Renal cortex interstitium (tissue), 11 donors: ENCODE results near the gene NMNAT1. TPM values are rescaled to one million over a fixed set of nuclear protein-coding genes. Genes with fewer than 3 reads are reported as not detected.
"Not testable (repeated sequence)": the region's sequence is repeated elsewhere in the genome, so short reads cannot be mapped to it uniquely, and the experiment has no call there.

ENCODE experiments used
- DNase-seq, 11 donors: peaks; one replicate each; pipeline ENCODE4 v3.0.0-alpha.2; 2013; ENCODE audit warnings: low read depth in 9 of 11, low spot score in 4 of 11; ENCODE audit errors: extremely low read depth in 1 of 11
- polyA plus RNA-seq, 3 donors: library from polyadenylated mRNA; unstranded; fragments of 120-200 nt; gene quantifications; one replicate each; pipeline ENCODE4 v1.2.1, GENCODE V29; 2013; ENCODE audit not compliant: insufficient read length in 3 of 3

NMNAT1 gene
- polyA plus RNA-seq, 3 donors, result 21.5 to 23.9 (median 22.0) TPM

GRCh38 chr1:9993561-9994075 lies 50.3 kb downstream of the NMNAT1 start:
- DNase-seq, result no peak

GRCh38 chr1:9996624-9997582 lies 53.6 kb downstream of the NMNAT1 start, which contains the start of gene RBP7:
TSS of gene RBP7 (plus strand) at chr1:9997228. CDS start at chr1:9997259, 31 bp downstream.
- no peak for DNase-seq

DNA sequence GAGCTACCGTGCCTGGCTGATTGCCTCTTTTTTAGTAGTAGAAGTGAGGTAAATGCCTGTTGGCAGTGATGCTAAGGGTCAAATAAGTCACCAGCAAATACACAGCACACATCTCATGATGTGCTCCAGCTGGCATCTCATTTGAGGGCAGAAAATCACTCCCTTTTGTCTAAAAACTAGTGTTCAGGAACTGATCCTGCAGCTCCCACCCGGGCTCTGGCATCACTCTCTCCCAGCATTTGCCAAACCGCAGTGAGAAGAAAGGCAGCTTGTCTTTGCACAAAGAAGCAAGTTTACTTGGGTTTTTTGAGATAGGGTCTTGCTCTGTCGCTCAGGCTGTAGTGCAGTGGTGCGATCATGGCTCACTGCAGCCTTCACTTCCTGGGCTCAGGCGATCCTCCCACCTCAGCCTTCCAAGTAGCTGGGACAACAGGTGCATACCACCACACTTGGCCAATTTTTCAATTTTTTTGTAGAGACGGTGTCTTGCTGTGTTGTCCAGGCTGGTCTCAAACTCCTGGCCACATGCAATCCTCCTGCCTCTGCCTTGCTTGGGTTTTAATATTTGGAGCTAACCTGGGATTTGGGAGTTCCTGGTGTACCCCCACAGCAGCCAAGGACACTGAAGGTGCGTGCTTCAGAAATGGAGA lies 57.9 kb downstream of the NMNAT1 start:
- DNase-seq, result no peak

DNA sequence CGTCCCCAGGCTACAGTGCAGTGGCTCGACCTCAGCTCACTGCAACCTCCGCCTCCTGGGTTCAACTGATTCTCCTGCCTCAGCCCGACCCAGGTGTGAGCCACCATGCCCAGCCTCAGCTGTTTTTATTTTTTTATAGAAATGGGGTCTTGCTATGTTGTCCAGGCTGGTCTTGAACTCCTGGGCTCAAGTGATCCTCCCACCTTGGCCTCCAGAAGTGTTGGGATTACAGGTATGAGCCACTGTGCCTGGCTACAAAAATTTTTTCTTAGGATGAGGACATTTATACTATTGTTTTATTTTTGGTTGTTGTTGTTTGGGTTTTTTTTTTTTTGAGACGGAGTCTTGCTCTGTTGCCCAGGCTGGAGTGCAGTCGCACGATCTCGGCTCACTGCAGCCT lies 62.0 kb downstream of the NMNAT1 start:
- not testable (repeated sequence) for DNase-seq

GRCh38 chr1:10007169-10007568 lies 63.9 kb downstream of the NMNAT1 start:
- no peak for DNase-seq

DNA sequence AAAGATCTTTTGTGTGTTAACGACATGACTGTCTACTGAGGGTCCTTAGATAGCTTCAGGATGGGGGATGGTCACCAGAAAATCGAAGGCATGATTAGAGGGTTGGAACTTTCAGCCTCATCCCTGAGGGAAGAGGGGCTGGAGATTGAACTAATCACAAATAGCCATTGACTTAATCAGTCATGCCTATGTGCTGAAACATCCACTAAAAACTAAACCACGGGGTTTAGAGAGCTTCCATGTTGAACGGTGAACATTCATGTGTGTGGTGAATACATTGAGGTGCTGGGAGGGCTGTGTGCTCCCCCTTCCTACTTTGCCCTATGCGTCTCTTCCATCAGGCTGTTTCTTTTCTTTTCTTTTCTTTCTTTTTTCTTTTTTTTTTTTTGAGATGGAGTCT lies 70.7 kb downstream of the NMNAT1 start:
- no peak for DNase-seq

DNA sequence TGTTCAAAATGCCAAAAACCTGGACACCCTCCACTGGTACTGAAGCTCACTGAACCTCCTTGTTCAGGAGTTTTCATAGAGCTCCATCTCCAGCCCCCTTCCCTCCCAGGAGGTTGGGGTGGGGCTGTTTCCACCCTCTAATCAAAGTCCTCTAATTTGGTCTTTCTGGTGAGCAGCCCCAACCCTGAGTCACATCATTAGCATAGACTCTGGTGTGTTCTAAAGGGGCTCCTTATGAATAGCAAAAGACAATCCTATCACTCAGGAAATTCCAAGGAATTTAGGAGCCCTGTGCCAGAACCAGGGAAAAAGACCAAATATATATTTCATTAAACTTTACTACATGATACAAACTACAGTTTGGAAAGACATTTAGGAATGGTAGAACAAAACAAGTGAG lies 76.3 kb downstream of the NMNAT1 start:
- no peak for DNase-seq

DNA sequence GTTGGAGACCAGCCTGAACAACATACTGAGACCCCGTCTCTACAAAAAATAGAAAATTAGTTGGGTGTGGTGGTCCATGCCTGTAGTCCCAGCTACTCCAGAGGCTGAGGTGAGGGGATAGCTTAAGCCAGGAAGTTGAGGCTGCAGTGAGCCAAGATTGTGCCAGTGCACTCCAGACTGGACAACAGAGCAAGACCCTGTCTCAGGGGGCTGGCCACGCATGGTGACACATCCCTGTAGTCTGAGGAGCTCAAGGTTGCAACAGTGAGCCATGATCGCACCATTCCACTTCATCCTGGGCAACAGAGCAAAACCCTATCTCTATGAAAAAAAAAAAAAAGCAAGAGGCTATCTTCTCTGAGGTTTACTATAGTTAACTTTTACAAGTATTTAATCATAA lies 76.8 kb downstream of the NMNAT1 start:
- DNase-seq, result no peak

- not testable (repeated sequence) for DNase-seq
Observed at GRCh38 chr1:10020678-10021077, 77.4 kb downstream of the NMNAT1 start.

GRCh38 chr1:10021992-10022391 lies 78.7 kb downstream of the NMNAT1 start:
- not testable (repeated sequence) for DNase-seq

DNA sequence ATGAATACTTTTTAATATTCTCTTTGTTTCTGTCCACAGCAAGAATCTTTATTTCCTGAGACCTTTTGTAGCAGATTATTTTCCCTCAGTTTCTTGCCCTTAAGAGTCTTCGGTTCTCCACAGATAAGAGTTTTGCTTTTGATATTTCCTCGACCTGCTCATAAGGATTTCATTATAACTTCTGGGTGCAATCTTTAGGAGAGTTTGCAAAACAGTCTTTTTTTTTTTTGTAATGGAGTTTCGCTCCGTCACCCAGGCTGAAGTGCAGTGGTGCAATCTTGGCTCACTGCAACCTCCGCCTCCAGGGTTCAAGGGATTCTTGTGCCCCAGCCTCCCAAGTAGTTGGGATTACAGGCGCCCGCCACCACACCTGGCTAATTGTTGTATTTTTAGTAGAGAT lies 79.4 kb downstream of the NMNAT1 start:
- no peak for DNase-seq

DNA sequence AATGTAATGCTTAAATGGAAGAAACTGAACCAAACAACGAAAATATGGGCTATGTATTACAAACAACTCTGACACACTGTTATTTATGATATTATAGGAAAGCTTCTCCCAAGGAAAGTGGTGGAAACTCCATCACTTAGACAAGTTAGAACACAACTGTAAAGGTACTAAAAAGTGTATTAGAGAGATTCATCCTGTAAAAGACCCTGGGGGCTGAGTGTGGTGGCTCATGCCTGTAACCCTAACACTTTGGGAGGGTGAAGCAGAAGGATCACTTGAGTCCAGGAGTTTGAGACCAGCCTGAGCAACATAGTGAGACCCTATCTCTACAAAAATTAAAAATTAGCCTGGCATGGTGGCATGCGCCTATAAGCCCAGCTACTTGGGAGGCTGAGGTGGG lies 82.1 kb downstream of the NMNAT1 start:
- DNase-seq, result no peak

DNA sequence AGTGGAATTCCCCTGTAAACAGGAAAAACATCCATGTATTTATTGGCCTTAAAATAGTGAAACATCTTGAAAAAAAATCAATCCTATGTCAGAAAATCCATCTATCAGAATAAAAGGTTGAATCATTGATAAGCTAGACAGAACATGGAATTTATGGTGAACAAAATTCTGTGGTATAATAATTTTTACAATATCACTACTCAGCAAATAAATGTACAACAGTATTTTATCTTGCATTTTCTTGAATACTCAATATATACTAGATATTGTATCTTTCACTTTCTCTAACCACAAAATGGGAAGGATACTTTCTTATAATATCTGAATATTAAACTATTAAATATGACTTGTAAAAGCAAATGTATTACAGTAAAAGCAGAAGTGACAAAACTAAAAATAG lies 83.8 kb downstream of the NMNAT1 start:
- no peak for DNase-seq

DNA sequence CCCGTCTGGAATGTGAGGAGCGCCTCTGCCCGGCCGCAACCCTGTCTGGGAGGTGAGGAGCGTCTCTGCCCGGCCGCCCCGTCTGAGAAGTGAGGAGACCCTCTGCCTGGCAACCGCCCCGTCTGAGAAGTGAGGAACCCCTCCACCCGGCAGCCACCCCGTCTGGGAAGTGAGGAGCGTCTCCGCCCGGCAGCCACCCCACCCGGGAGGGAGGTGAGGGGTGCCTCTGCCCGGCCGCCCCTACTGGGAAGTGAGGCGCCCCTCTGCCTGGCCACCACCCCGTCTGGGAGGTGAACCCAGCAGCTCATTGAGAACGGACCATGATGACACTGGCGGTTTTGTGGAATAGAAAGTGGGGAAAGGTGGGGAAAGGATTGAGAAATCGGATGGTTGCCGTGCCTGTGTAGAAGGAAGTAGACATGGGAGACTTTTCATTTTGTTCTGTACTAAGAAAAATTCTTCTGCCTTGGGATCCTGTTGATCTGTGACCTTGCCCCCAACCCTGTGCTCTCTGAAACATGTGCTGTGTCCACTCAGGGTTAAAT lies 85.8 kb downstream of the NMNAT1 start:
- DNase-seq, result not testable (repeated sequence)

DNA sequence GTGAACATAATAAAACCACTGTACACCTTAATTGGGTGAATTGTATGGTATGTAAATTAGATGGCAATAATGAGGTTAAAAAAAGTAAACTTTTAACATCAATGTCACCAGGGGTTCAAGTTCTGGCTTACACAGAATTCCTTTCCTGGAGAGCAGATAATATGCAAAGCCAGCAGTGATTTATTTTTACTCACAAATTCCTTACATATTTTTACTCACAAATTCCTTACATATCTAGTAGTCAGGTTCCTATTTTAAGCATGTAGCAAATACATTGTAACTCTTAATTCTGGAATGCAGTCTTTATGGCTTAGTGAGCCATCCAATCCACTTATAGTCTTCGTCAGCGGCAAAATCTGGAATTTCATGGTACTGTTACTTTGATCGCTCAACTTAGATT lies 88.2 kb downstream of the NMNAT1 start:
- no peak for DNase-seq

- peak; percentile 93 to 99 (median 98) for DNase-seq
Observed at GRCh38 chr1:10032590-10033358, 89.5 kb downstream of the NMNAT1 start, which contains the start of gene UBE4B. TSS of gene UBE4B (plus strand) at chr1:10032958. CDS start at chr1:10033671, 713 bp downstream.

DNA sequence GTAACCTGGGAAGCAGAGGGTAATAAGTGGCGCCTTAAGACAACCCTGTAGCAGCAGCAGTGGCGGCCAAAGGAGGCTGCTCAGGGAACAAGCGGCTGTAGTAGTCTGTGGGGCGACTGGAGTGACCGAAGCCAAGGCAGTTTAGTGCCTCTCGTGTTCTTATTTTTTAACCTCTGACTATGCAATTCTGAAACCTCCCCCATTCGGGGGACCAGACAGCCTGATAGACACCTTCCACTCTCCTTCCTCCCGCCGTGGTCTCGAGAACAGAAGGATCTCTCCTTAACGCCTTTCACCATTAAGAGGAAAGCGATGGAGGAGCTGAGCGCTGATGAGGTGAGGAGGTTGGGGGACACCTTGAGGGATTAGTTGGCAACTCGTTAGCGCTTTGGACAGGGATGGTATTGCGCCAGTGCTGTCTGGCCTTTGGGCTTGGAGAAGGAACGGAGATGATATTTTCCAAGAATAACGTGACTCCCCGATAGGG lies 90.1 kb downstream of the NMNAT1 start:
- DNase-seq, result no peak
